ENCODE results near the gene PACRG. TPM values are rescaled to one million over a fixed set of nuclear protein-coding genes. Genes with fewer than 3 reads are reported as not detected.

Gene PACRG
- total and polyA plus RNA-seq, 10 of the 15 experiments (the other 5 are each of a cell fraction or from before 2014, with no cell fraction given) = not detected

DNA sequence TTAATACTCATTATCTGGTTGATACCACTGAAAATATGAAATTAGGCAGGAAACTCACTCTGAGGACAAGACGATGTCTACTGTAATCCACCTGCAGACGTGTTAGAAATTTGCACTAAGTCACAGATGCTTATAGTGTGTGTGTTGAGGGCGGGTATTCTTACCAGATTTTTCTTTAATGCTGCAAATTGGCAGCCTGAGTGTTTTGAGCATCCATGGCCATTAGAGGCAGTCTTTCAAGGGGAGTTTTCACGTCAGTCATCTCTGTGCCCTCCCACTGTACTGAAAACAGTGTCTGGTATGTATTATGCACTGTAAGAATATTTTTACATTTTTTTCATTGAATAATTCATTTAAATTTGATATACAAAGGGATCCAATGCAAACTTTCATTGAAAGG lies 420.2 kb downstream of the PACRG start (continued):
- TF ChIP-seq, protein P1, sequence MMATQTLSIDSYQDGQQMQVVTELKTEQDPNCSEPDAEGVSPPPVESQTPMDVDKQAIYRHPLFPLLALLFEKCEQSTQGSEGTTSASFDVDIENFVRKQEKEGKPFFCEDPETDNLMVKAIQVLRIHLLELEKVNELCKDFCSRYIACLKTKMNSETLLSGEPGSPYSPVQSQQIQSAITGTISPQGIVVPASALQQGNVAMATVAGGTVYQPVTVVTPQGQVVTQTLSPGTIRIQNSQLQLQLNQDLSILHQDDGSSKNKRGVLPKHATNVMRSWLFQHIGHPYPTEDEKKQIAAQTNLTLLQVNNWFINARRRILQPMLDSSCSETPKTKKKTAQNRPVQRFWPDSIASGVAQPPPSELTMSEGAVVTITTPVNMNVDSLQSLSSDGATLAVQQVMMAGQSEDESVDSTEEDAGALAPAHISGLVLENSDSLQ (IDR thresholded peaks at IDR 0.05) = peak; percentile 39
- TF ChIP-seq, protein P2, sequence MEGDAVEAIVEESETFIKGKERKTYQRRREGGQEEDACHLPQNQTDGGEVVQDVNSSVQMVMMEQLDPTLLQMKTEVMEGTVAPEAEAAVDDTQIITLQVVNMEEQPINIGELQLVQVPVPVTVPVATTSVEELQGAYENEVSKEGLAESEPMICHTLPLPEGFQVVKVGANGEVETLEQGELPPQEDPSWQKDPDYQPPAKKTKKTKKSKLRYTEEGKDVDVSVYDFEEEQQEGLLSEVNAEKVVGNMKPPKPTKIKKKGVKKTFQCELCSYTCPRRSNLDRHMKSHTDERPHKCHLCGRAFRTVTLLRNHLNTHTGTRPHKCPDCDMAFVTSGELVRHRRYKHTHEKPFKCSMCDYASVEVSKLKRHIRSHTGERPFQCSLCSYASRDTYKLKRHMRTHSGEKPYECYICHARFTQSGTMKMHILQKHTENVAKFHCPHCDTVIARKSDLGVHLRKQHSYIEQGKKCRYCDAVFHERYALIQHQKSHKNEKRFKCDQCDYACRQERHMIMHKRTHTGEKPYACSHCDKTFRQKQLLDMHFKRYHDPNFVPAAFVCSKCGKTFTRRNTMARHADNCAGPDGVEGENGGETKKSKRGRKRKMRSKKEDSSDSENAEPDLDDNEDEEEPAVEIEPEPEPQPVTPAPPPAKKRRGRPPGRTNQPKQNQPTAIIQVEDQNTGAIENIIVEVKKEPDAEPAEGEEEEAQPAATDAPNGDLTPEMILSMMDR (IDR thresholded peaks at IDR 0.05 in 2 of 3, conservative IDR thresholded peaks at IDR 0.05 in 1 of 3; ENCODE audit: control insufficient read depth in 2 of 3, extremely low read depth in 1 of 3, insufficient read depth in 1 of 3, low read depth in 3 of 3, low read length in 3 of 3) = peak in 2 of 3 experiments; percentile 4 to 26; a peak in 1 of 6 replicates
- no peak for TF ChIP-seq FOXK2 (IDR thresholded peaks at IDR 0.05)
- TF ChIP-seq CHD4 (IDR thresholded peaks at IDR 0.05) = no peak

DNA sequence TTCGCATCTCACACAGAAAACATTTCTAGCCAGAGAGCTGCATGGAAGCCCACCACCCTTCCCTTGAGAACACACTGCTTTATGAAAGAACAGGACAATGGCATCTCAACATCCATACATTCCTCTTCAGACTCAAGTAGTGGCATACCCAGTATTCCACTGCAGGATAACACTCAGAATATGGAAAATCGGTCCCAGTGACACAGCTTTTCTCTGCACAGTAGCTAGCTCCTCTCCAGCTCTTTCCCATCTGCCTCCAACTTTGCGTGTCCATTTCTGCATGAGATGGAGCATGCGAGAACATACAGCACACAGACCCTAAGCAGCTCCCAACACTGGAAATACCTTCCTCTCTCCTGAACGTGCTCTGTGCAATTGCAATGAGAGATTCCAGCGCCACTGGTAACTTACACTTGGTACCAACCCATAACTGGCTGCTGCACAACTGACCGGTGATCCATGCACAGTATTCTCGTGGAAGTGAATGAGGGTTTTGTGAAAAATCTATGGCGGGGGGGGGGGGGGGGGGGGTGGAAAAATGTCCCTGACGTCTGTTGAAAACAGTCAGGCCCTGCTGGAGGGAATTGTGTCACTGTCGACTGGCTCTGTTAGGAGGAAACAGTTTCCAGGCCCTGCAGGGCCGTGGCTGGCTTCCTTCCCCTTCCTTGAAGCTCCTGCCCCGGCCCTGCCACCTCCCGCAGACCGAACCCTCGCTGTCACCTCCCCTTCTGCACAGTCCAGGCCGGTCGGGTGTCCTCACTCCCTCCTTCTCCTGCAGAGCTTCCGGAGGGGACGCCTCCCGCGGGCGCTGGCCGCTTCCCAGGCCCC lies 420.9 kb downstream of the PACRG start:
- Histone ChIP-seq H3K27me3 (replicated peaks in 1 of 2; ENCODE audit: control insufficient read depth in 2 of 2, insufficient read depth in 2 of 2, low read length in 1 of 2) (peaks cover 0 to 1% of the 10 kb centered on the region in 2 experiments; a peak in 2 of 4 replicates), H4K20me1 (ENCODE audit: control insufficient read depth, insufficient read depth) (no peaks in the 10 kb centered on the region), H3K27ac (ENCODE audit: control insufficient read depth, insufficient read depth) (no peak overlapping the region), H3K9ac (ENCODE audit: control insufficient read depth, insufficient read depth, low read length) (no peak overlapping the region), H3K79me2 (ENCODE audit: control insufficient read depth, insufficient read depth, low read length) (no peaks in the 10 kb centered on the region), H3K36me3 (ENCODE audit: control insufficient read depth in 2 of 2, insufficient read depth in 2 of 2, low read length in 1 of 2) (no peaks in the 10 kb centered on the region), H2AFZ (ENCODE audit: control insufficient read depth, low read depth, low read length) (no peak overlapping the region), H3K4me2 (ENCODE audit: control insufficient read depth, insufficient read depth) (no peak overlapping the region), H3K4me1 (ENCODE audit: control insufficient read depth, insufficient read depth, low read length) (no peaks in the 10 kb centered on the region), H3K4me3 (no peak overlapping the region), H3K9me3 (replicated peaks; ENCODE audit: control insufficient read depth, insufficient read depth, low read length) (no peaks in the 10 kb centered on the region)
- DNase-seq (ENCODE audit: low read depth, low spot score) (no peak), ATAC-seq (no peak), FAIRE-seq (no peak)
- intact Hi-C loops (cut with micrococcal nuclease; ENCODE audit: unreplicated experiment) = no loop called here
- no TSS peak for BruUV-seq (replicated peaks)
- ChIA-PET RAD21 (ENCODE audit: unreplicated experiment) (no interaction called here), CTCF (no interaction called here), POLR2A (no interaction called here), SMC1A (ENCODE audit: uncharacterized antibody, unreplicated experiment) (no interaction called here)
- in situ Hi-C loops (cut with MboI) = no loop called here
- 37% methylated on average over 21 of the region's 24 CpGs for WGBS (ENCODE audit: insufficient coverage, insufficient replicate concordance, low lambda C conversion rate, missing lambda C conversion rate)
- TF ChIP-seq, protein P3, sequence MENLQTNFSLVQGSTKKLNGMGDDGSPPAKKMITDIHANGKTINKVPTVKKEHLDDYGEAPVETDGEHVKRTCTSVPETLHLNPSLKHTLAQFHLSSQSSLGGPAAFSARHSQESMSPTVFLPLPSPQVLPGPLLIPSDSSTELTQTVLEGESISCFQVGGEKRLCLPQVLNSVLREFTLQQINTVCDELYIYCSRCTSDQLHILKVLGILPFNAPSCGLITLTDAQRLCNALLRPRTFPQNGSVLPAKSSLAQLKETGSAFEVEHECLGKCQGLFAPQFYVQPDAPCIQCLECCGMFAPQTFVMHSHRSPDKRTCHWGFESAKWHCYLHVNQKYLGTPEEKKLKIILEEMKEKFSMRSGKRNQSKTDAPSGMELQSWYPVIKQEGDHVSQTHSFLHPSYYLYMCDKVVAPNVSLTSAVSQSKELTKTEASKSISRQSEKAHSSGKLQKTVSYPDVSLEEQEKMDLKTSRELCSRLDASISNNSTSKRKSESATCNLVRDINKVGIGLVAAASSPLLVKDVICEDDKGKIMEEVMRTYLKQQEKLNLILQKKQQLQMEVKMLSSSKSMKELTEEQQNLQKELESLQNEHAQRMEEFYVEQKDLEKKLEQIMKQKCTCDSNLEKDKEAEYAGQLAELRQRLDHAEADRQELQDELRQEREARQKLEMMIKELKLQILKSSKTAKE (IDR thresholded peaks at IDR 0.05; ENCODE audit: low read depth, poor library complexity, severe bottlenecking) = no peak
- TF ChIP-seq, protein P4, sequence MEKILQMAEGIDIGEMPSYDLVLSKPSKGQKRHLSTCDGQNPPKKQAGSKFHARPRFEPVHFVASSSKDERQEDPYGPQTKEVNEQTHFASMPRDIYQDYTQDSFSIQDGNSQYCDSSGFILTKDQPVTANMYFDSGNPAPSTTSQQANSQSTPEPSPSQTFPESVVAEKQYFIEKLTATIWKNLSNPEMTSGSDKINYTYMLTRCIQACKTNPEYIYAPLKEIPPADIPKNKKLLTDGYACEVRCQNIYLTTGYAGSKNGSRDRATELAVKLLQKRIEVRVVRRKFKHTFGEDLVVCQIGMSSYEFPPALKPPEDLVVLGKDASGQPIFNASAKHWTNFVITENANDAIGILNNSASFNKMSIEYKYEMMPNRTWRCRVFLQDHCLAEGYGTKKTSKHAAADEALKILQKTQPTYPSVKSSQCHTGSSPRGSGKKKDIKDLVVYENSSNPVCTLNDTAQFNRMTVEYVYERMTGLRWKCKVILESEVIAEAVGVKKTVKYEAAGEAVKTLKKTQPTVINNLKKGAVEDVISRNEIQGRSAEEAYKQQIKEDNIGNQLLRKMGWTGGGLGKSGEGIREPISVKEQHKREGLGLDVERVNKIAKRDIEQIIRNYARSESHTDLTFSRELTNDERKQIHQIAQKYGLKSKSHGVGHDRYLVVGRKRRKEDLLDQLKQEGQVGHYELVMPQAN (conservative IDR thresholded peaks at IDR 0.05) = no peak
- TF ChIP-seq BRCA1 (IDR thresholded peaks at IDR 0.05; ENCODE audit: low read depth, low read length) (no peak), HDAC2 (IDR thresholded peaks at IDR 0.05) (no peak), SMC3 (IDR thresholded peaks at IDR 0.05; ENCODE audit: borderline replicate concordance, low read length) (no peak), EED (IDR thresholded peaks at IDR 0.05; ENCODE audit: low read depth) (no peak), SIX5 (IDR thresholded peaks at IDR 0.05; ENCODE audit: low read depth, low read length, severe bottlenecking) (no peak), LARP7 (IDR thresholded peaks at IDR 0.05) (no peak), NFYB (IDR thresholded peaks at IDR 0.05; ENCODE audit: insufficient read depth, low read depth, low read length) (no peak)
- TF ChIP-seq, protein P5, sequence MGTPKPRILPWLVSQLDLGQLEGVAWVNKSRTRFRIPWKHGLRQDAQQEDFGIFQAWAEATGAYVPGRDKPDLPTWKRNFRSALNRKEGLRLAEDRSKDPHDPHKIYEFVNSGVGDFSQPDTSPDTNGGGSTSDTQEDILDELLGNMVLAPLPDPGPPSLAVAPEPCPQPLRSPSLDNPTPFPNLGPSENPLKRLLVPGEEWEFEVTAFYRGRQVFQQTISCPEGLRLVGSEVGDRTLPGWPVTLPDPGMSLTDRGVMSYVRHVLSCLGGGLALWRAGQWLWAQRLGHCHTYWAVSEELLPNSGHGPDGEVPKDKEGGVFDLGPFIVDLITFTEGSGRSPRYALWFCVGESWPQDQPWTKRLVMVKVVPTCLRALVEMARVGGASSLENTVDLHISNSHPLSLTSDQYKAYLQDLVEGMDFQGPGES (IDR thresholded peaks at IDR 0.05) = no peak
